HG03064 (cell line): ENCODE results near the gene LGSN.
"Not testable (repeated sequence)": the region's sequence is repeated elsewhere in the genome, so short reads cannot be mapped to it uniquely, and the experiment has no call there.

ENCODE experiments used
- ATAC-seq: cut with Tn5 transposase; IDR thresholded peaks from one replicate; pipeline ENCODE4 v1.9.1; 2021; ENCODE audit warnings: low read depth; ENCODE audit not compliant: unreplicated experiment

LGSN gene

GRCh38 chr6:63307581-63308246, 12.1 kb downstream of the LGSN start:
- ATAC-seq: peak; percentile 90

GRCh38 chr6:63306420-63306819, 13.4 kb downstream of the LGSN start:
- ATAC-seq: no peak

DNA sequence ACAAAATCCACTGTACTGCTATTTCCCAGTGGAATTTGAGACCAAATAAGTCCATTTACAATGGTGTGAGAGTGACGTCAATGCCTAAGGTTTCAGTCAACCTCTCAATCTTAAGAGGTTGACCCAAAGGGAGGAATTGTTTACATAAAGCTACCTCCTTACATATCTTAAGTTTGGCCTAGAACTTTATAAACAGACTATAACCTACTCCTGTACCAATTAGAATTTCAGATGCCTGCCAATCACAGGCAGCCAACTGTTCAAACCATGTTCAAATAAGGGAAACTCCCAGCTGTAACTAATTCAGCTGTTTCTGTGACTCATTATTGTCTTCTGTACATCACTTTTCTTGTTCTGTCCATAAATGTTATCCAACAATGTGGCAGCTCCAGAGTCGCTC, 14.5 kb downstream of the LGSN start:
- no peak for ATAC-seq

DNA sequence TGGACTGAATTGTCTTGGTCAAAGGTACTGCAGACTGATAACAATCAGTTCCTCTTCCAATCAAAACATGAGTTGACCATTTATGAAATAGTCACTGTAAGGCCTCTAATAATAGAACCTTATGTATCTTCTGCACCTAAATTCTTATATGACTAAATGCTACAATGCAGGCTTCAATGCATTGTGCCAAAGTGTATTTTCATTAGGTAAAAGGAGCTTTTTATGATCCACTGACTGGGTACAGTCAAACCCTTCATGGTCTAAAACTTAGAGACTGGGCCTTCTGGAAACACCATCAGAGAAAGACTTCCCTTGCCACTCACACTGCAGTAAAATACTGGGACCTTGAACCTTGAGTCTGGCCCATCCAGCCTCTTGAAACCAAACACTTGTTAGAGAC, 16.3 kb downstream of the LGSN start:
- no peak for ATAC-seq

DNA sequence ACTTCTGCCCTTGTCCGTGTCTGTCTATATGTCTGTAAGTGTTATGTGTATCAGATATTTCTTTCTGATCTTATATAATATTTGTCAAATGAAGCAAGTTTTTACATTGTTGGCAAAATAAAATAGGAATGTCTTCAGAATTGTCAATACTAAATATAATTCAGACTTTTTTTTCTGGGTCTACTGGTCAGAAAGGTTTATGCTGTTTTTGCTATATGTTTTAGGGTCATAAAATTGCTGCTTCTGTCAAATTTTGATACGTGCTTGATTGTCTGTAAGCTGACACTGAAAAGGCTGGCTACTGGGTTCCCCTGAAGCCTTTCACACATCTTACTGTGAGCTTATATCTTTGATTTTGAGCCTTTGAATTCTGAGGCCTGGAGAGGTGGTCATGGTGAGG, 20.1 kb downstream of the LGSN start:
- no peak for ATAC-seq

DNA sequence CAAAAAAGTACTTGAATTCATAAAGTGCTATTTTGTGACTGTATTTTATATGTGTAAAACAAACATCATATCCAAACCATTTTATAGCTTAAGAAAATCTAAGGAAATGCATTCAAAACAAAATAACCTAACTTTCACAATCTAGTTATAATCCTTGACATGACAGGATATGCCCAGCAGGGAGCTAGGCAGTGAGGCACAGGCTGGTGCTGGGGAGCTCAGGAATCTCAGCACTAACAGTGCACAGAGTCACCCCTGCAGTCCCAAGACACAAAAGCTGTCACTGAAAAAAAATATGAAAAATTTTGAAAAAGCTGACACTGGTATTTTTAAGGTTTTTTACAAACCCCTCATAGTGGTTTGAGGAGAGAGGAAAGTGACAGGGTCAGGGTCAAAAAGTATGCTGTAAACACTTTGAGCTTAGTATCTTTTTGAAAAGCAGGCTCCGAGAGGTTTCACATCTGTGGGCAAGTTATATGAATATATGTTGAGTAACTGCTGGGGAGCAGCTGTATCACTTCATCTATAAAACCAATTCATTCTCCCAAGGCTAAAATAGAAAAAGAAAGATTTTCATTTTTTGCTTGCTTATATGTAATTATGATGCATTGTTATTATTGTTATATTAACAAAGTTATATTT, 24.1 kb downstream of the LGSN start:
- no peak for ATAC-seq

- ATAC-seq: no peak
These were observed 29.2 kb downstream of the LGSN start for GRCh38 chr6:63290492-63291058.

DNA sequence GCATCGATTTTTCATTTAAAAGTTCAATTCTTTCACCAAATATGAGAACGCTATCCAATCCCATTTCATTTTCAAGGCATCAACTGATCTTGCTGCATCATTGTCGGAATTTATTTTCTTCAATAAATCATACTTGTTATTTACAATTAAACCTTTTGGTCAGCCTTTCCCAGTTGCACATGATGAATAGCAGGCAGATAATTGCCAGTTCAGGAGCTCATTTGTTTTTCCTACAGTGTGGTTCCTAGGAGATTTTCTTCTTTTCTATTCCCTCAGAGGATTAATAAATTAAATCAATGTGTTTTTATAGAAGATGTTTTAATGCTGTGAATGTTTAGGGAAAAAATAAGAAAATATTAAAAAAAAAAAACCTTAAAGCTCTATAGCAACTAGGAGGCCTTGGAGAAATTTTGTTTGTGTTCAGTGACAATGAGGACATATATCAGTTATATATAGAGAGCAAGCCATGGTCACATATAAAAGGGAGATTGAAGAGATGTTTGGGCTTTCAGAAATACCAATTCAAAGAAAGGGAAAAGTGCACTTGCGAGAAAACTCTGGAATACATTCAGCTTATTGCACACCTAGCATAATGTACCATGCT, 30.4 kb downstream of the LGSN start:
- no peak for ATAC-seq

GRCh38 chr6:63280639-63281180, 39.1 kb downstream of the LGSN start:
- ATAC-seq: no peak

DNA sequence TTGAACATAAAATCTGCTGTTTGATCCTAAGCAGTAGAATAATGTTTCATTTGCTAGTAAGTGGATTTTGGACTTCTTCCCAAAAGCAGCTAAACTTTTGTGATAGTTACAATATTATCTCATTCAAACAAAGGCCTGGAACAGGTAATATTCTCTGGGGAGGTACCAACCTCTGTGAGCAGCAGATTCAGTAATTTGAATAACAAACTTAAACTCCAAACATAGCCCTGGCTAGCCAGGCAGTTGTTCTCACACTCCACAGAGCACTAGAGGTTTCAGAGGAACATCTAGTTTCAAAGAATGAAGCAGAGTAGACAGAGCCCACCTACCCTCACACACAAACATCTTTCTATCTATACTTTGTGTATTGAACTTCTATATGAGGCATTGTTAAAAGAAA, 40.9 kb downstream of the LGSN start:
- no peak for ATAC-seq

DNA sequence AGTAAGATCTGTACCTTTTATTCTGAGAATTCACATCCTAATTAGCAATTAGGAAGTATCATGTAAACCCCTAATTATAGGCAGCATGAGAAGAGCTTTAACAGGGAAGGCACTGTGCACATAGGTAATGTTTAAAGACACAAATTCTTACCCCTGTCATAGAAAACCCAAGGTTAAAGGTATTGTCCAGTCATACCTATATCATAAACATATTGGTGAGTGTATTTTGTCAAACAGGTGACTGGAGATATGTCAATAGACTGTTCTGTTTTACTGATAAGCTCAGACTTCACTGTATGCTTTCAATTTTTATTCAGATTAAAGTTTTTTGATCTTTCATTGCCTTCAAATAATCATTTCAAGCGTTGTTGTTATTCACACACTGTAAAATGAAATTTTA, 43.8 kb downstream of the LGSN start:
- no peak for ATAC-seq

DNA sequence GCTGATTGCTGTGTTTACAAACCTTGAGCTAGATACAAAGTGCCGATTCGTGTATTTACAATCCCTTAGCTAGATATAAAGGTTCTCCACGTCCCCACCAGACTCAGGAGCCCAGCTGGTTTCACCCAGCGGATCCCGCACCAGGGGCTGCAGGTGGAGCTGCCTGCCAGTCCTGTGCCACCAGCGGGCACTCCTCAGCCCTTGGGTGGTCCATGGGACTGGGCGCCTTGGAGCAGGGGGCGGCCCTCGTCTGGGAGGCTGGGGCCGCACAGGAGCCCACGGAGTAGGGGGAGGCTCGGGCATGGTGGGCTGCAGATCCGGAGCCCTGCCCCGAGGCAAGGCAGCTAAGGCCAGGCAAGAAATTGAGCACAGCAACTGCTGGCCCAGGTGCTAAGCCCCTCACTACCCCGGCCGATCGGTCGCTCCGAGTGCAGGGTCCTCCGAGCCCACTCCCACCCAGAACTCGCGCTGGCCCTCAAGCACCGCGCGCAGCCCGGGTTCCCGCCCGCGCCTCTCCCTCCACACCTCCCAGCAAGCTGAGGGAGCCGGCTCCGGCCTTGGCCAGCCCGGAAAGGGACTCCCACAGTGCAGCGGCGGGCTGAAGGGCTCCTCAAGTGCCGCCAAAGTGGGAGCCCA, 44.9 kb downstream of the LGSN start:
- ATAC-seq: not testable (repeated sequence)

- ATAC-seq: no peak
These were observed 47.4 kb downstream of the LGSN start for GRCh38 chr6:63272397-63272796.

DNA sequence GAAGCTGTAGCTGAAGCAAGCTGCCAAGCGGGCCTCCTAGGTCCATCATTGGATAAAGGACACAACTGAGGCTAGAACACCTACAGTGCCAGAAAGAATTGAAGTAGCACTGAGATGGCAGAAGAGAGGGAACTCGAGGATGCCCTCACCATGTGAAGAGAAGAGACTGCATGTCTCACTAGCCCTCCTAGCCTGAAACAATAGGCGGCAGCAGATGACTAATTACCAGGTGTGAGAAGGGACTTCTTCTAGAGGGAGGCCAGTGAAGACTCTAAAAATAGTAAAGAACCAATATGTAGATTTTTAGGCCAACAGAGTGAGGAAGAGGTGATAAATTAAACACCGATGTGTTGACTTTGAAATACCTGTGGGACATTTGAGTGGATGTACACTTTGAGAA, 50.3 kb downstream of the LGSN start:
- no peak for ATAC-seq

DNA sequence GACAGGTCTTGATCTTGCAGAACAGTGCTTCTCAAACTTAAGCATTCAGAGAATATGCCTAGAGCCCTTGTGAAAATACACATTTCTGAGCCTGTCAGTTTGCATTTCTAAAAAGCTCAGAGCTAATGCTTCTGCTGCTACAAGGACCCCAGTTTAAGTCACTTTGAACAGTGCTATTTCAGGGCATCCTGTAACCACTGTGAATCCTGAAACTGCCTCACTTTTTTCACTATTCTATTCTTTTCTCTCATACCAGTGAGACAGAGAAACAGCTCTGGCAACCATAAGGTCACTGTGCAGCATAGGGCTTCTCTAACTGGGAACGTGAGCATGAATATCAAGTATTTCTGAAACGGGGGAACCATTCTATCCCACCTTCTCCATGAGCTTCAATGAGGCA, 51.2 kb downstream of the LGSN start:
- no peak for ATAC-seq

DNA sequence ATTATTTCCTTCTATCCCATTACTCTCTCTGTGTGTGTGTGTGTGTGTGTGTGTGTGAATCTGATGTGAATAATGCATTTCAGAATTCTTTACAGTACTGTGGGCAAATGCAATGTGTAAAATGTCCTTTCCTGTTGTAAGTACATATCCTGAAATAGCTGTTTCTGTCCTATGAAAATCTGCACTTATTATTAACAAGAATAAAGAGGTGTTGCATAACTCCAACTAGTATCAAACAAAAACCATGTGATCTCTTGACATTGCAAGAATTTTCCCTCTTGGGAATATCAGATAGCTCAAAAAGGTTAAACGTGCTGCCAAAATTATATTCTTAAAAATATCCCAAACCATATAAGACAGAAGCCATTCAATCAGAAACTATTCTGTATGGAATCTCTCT, 52.0 kb downstream of the LGSN start:
- no peak for ATAC-seq

DNA sequence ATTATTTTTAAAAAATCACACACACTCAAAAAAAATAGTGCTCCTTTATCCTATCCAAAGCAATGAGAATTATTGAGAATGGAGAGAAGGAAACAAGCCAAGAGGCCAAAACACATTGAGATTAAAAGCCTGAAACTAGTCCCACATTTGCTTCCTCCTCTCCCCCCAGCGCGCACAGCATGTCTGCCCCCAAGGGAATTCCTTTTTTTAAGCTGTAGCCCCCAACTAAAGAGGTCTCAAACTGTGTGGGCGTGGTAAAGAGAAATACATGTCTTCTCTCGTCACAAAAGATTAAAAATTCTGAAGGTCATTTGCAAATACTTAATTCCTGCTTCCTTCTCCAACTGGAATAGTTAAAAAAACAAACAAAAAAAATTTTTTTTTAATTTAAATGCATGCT, 52.7 kb downstream of the LGSN start:
- ATAC-seq: no peak

GRCh38 chr6:63263444-63263843, 56.3 kb downstream of the LGSN start:
- ATAC-seq: no peak

- ATAC-seq: no peak
These were observed 58.0 kb downstream of the LGSN start for GRCh38 chr6:63261820-63262219.

GRCh38 chr6:63259153-63259552, 60.6 kb downstream of the LGSN start:
- no peak for ATAC-seq

- no peak for ATAC-seq
These were observed 69.8 kb downstream of the LGSN start for GRCh38 chr6:63249875-63250482.
